22Rv1 (cell line): ENCODE measurements around the gene ZBTB37.

Experiments used
- ZFX ChIP-seq: fragments of 450-650 bp; IDR thresholded peaks from 2 replicates; pipeline ENCODE4 v1.6.1; 2017; ENCODE audit warnings: antibody characterized with exemption, borderline replicate concordance
- TF ChIP-seq, protein P1 (sequence below): fragments of 450-650 bp; IDR thresholded peaks from 2 replicates; pipeline ENCODE4 v1.5.1; 2017; ENCODE audit warnings: mild to moderate bottlenecking

DNA sequence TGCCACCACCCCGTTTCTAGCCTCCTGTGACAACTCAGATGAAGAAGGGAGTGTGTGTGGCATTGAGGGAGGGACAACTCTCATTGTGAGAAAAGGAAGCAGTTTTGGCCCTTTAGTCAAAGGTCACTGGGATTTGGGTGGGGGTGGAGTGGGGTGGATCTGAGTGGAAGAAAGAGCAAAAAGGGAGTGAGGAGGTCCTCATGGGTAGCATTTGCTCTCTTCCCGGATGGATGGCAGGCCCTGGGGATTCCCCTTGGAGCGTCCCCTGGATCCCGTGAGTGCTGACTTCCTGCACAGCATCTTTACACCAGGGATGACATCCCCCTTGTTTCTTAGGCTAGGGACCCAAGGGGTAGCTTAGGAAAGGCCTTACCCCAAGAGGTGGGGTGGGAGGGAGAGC, 48.5 kb downstream of the ZBTB37 start:
- TF ChIP-seq, protein P1, sequence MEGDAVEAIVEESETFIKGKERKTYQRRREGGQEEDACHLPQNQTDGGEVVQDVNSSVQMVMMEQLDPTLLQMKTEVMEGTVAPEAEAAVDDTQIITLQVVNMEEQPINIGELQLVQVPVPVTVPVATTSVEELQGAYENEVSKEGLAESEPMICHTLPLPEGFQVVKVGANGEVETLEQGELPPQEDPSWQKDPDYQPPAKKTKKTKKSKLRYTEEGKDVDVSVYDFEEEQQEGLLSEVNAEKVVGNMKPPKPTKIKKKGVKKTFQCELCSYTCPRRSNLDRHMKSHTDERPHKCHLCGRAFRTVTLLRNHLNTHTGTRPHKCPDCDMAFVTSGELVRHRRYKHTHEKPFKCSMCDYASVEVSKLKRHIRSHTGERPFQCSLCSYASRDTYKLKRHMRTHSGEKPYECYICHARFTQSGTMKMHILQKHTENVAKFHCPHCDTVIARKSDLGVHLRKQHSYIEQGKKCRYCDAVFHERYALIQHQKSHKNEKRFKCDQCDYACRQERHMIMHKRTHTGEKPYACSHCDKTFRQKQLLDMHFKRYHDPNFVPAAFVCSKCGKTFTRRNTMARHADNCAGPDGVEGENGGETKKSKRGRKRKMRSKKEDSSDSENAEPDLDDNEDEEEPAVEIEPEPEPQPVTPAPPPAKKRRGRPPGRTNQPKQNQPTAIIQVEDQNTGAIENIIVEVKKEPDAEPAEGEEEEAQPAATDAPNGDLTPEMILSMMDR: no peak
- no peak for TF ChIP-seq ZFX
